Kidney capillary endothelial cell (primary cell): ENCODE measurements around the gene WDR3.

Experiments used
- DNase-seq: peaks from one replicate; pipeline ENCODE4 v3.0.0-alpha.2; 2018; ENCODE audit warnings: low spot score

WDR3 gene

GRCh38 chr1:117952386-117952785 is 22.8 kb downstream of the WDR3 start:
- no peak for DNase-seq

GRCh38 chr1:117959364-117959763 is 29.8 kb downstream of the WDR3 start:
- no peak for DNase-seq

GRCh38 chr1:117964290-117965038 is 34.9 kb downstream of the WDR3 start:
- no peak for DNase-seq

- DNase-seq: no peak
These were observed 37.9 kb downstream of the WDR3 start for GRCh38 chr1:117967477-117967876.

GRCh38 chr1:117967881-117968280 is 38.3 kb downstream of the WDR3 start:
- no peak for DNase-seq

GRCh38 chr1:117970252-117970651 is 40.7 kb downstream of the WDR3 start:
- no peak for DNase-seq

GRCh38 chr1:117971777-117972176 is 42.2 kb downstream of the WDR3 start:
- no peak for DNase-seq

- DNase-seq: no peak
These were observed 46.8 kb downstream of the WDR3 start for GRCh38 chr1:117976381-117976780.

- no peak for DNase-seq
These were observed 52.1 kb downstream of the WDR3 start for GRCh38 chr1:117981455-117982192.

- no peak for DNase-seq
These were observed 55.7 kb downstream of the WDR3 start for GRCh38 chr1:117985239-117985638.

GRCh38 chr1:117985973-117986372 is 56.4 kb downstream of the WDR3 start:
- DNase-seq: no peak

GRCh38 chr1:118004312-118004711 is 74.8 kb downstream of the WDR3 start:
- DNase-seq: no peak

GRCh38 chr1:118007391-118007790 is 77.9 kb downstream of the WDR3 start:
- DNase-seq: no peak

- DNase-seq: no peak
These were observed 78.5 kb downstream of the WDR3 start for GRCh38 chr1:118008011-118008410.

- no peak for DNase-seq
These were observed 83.1 kb downstream of the WDR3 start for GRCh38 chr1:118012515-118013124.

GRCh38 chr1:118013336-118013735 is 83.8 kb downstream of the WDR3 start:
- DNase-seq: no peak

- DNase-seq: no peak
These were observed 84.4 kb downstream of the WDR3 start for GRCh38 chr1:118013938-118014337.
